Parathyroid adenoma (tissue), 2 donors: ENCODE measurements around the gene PLRG1.

ENCODE experiments used
- H2AFZ ChIP-seq: fragments of 300-600 bp; sonication (generic); one replicate; pipeline ENCODE4 v1.7.0; 2017; ENCODE audit warnings: antibody characterized with exemption, mild to moderate bottlenecking
- H3K27ac ChIP-seq: fragments of 300-600 bp; sonication (generic); one replicate; pipeline ENCODE4 v1.7.0; 2017
- H3K27me3 ChIP-seq: fragments of 300-600 bp; sonication (generic); one replicate; pipeline ENCODE4 v1.7.0; 2017; ENCODE audit warnings: low read length; ENCODE audit not compliant: control insufficient read depth, insufficient read depth
- H3K36me3 ChIP-seq: fragments of 300-600 bp; sonication (generic); one replicate; pipeline ENCODE4 v1.7.0; 2017; ENCODE audit warnings: low read length; ENCODE audit not compliant: control insufficient read depth, insufficient read depth
- H3K4me1 ChIP-seq: fragments of 300-600 bp; sonication (generic); one replicate; pipeline ENCODE4 v1.7.0; 2017; ENCODE audit warnings: control low read depth
- H3K4me2 ChIP-seq: fragments of 300-600 bp; sonication (generic); one replicate; pipeline ENCODE4 v1.7.0; 2017; ENCODE audit warnings: low read length
- H3K4me3 ChIP-seq: fragments of 300-600 bp; sonication (generic); one replicate; pipeline ENCODE4 v1.7.0; 2017; ENCODE audit warnings: low read depth, low read length
- H3K79me2 ChIP-seq: fragments of 300-600 bp; sonication (generic); one replicate; pipeline ENCODE4 v1.7.0; 2017; ENCODE audit warnings: control low read depth
- H3K9ac ChIP-seq: fragments of 300-600 bp; sonication (generic); one replicate; pipeline ENCODE4 v1.7.0; 2017; ENCODE audit warnings: mild to moderate bottlenecking
- H3K9me3 ChIP-seq: fragments of 300-600 bp; sonication (generic); one replicate; pipeline ENCODE4 v1.7.0; 2017; ENCODE audit warnings: low read length; ENCODE audit not compliant: control insufficient read depth
- CTCF ChIP-seq: fragments of 300-600 bp; sonication (generic); IDR thresholded peaks from one replicate; pipeline ENCODE4 v1.7.0; 2017; ENCODE audit warnings: antibody characterized with exemption, mild to moderate bottlenecking
- donor health status: primary hyperparathyroidism.

PLRG1 gene

GRCh38 chr4:154516318-154517029 is 33.7 kb downstream of the PLRG1 start:
- Histone ChIP-seq H3K9me3 (no peaks in the 10 kb centered on the region), H3K79me2 (no peaks in the 10 kb centered on the region), H3K4me1 (no peaks in the 10 kb centered on the region), H3K36me3 (no peaks in the 10 kb centered on the region), H3K27ac (no peak overlapping the region), H3K27me3 (no peaks in the 10 kb centered on the region), H3K4me2 (no peak overlapping the region), H3K4me3 (no peak overlapping the region), H2AFZ (no peak overlapping the region), H3K9ac (no peak overlapping the region)
- no peak for TF ChIP-seq CTCF

- H3K36me3 ChIP-seq, result no peaks in the 10 kb centered on the region
- no peaks in the 10 kb centered on the region for H3K27me3 ChIP-seq
- H3K79me2 ChIP-seq, result no peaks in the 10 kb centered on the region
- no peak overlapping the region for H3K4me2 ChIP-seq
- H2AFZ ChIP-seq, result no peak overlapping the region
- no peak for TF ChIP-seq CTCF
- no peak overlapping the region for H3K4me3 ChIP-seq
- H3K9ac ChIP-seq, result no peak overlapping the region
- H3K9me3 ChIP-seq, result no peaks in the 10 kb centered on the region
- no peaks in the 10 kb centered on the region for H3K4me1 ChIP-seq
- no peak overlapping the region for H3K27ac ChIP-seq
Observed at GRCh38 chr4:154511981-154512380, 38.2 kb downstream of the PLRG1 start.

- Histone ChIP-seq H3K4me1 (no peaks in the 10 kb centered on the region), H3K4me2 (no peak overlapping the region), H3K9ac (no peak overlapping the region), H2AFZ (no peak overlapping the region), H3K36me3 (no peaks in the 10 kb centered on the region), H3K9me3 (no peaks in the 10 kb centered on the region), H3K4me3 (no peak overlapping the region), H3K27ac (no peak overlapping the region), H3K79me2 (no peaks in the 10 kb centered on the region), H3K27me3 (no peaks in the 10 kb centered on the region)
- no peak for TF ChIP-seq CTCF
Observed at GRCh38 chr4:154511548-154511947, 38.7 kb downstream of the PLRG1 start.

GRCh38 chr4:154507156-154507555 is 43.0 kb downstream of the PLRG1 start:
- Histone ChIP-seq H3K27me3 (no peaks in the 10 kb centered on the region), H3K79me2 (no peaks in the 10 kb centered on the region), H3K4me2 (no peak overlapping the region), H2AFZ (no peak overlapping the region), H3K4me1 (no peaks in the 10 kb centered on the region), H3K36me3 (no peaks in the 10 kb centered on the region), H3K9ac (no peak overlapping the region), H3K4me3 (no peak overlapping the region), H3K9me3 (no peaks in the 10 kb centered on the region), H3K27ac (no peak overlapping the region)
- TF ChIP-seq CTCF, result no peak

GRCh38 chr4:154506253-154506652 is 43.9 kb downstream of the PLRG1 start:
- Histone ChIP-seq H3K9me3 (no peaks in the 10 kb centered on the region), H3K4me1 (no peaks in the 10 kb centered on the region), H3K9ac (no peak overlapping the region), H3K4me2 (no peak overlapping the region), H3K79me2 (no peaks in the 10 kb centered on the region), H3K4me3 (no peak overlapping the region), H3K27ac (no peak overlapping the region), H3K27me3 (no peaks in the 10 kb centered on the region), H2AFZ (no peak overlapping the region), H3K36me3 (no peaks in the 10 kb centered on the region)
- no peak for TF ChIP-seq CTCF
